ENCODE measurements around the gene SHISA9. TPM values are rescaled to one million over a fixed set of nuclear protein-coding genes. Genes with fewer than 3 reads are reported as not detected.

Gene SHISA9
- total and polyA plus RNA-seq, 2 donors (not counting 1 experiment from before 2014, with no cell fraction given), result 0.03 to 0.07 TPM

GRCh38 chr16:13077816-13078215 lies 176.4 kb downstream of the SHISA9 start:
- Histone ChIP-seq H3K9me3 (ENCODE audit: control extremely low read depth in 1 of 3, control insufficient read depth in 2 of 3, insufficient read depth in 1 of 3, low read length in 2 of 3) (peaks cover 0 to 2% (median 0%) of the 10 kb centered on the region in 3 donors), H3K4me2 (replicated peaks; ENCODE audit: low read depth, low read length, poor library complexity, severe bottlenecking) (no peak overlapping the region), H2AFZ (ENCODE audit: insufficient read depth, low read depth, low read length, poor library complexity, severe bottlenecking) (no peak overlapping the region), H3K27me3 (replicated peaks in 1 of 4; ENCODE audit: control extremely low read depth in 1 of 4, control insufficient read depth in 3 of 4, insufficient read depth in 4 of 4, low read length in 3 of 4) (no peaks in the 10 kb centered on the region), H3K9ac (ENCODE audit: low read length) (no peak overlapping the region), H4K20me1 (ENCODE audit: control insufficient read depth, insufficient read depth, low read length, poor library complexity, severe bottlenecking) (no peaks in the 10 kb centered on the region), H3K36me3 (replicated peaks in 1 of 2; ENCODE audit: control extremely low read depth in 1 of 2, control insufficient read depth in 1 of 2, extremely low read depth in 1 of 2, insufficient read depth in 2 of 2, low read length in 1 of 2) (no peaks in the 10 kb centered on the region), H3K4me1 (ENCODE audit: control insufficient read depth in 2 of 2, insufficient read depth in 2 of 2, low read length in 2 of 2) (no peaks in the 10 kb centered on the region), H3K79me2 (ENCODE audit: control insufficient read depth, insufficient read depth, low read length) (no peaks in the 10 kb centered on the region), H3K27ac (ENCODE audit: low read length in 2 of 2) (no peak overlapping the region), H3K4me3 (ENCODE audit: control extremely low read depth in 1 of 5, extremely low read depth in 1 of 5, insufficient read depth in 1 of 5, low read depth in 2 of 5, low read length in 4 of 5) (no peak overlapping the region)
- no peak for TF ChIP-seq EZH2 (IDR thresholded peaks at IDR 0.05; ENCODE audit: borderline replicate concordance, insufficient read depth, low read depth, low read length, poor library complexity, severe bottlenecking)
- TF ChIP-seq CTCF (IDR thresholded peaks at IDR 0.05), result no peak
- Mint-ChIP-seq H3K4me1 (no peaks in the 10 kb centered on the region), H3K9me3 (ENCODE audit: insufficient read depth) (peaks cover 2% of the 10 kb centered on the region), H3K27me3 (peaks cover 3% of the 10 kb centered on the region), H3K4me3 (no peak overlapping the region), H3K27ac (no peak overlapping the region)
- no peak for DNase-seq
- POLR2A ChIA-PET, result no interaction called here
- ATAC-seq (ENCODE audit: low read depth), result no peak
- intact Hi-C loops (cut with micrococcal nuclease), result no loop called here
- WGBS (ENCODE audit: insufficient coverage), result no CpG with 5 or more reads among the region's 1 CpG
- CTCF ChIA-PET, result interaction anchor here (1.5 kb wide), 1 partner anchor 11 kb away, joined by 3 read pairs; no protein-coding TSS in a partner anchor

- ChIA-PET CTCF (no interaction called here), POLR2A (no interaction called here)
- DNase-seq (no peak), ATAC-seq (ENCODE audit: low read depth) (no peak)
- Mint-ChIP-seq H3K9me3 (ENCODE audit: insufficient read depth) (peaks cover 2% of the 10 kb centered on the region), H3K27ac (no peak overlapping the region), H3K4me1 (no peaks in the 10 kb centered on the region), H3K27me3 (no peaks in the 10 kb centered on the region), H3K4me3 (no peak overlapping the region)
- intact Hi-C loops (cut with micrococcal nuclease), result no loop called here
- H3K4me1 ChIP-seq (ENCODE audit: control insufficient read depth in 2 of 2, insufficient read depth in 2 of 2, low read length in 2 of 2), result no peaks in the 10 kb centered on the region
- H3K9ac ChIP-seq (ENCODE audit: low read length), result no peak overlapping the region
- H3K4me2 ChIP-seq (replicated peaks; ENCODE audit: low read depth, low read length, poor library complexity, severe bottlenecking), result no peak overlapping the region
- H3K27me3 ChIP-seq (replicated peaks in 1 of 4; ENCODE audit: control extremely low read depth in 1 of 4, control insufficient read depth in 3 of 4, insufficient read depth in 4 of 4, low read length in 3 of 4), result no peaks in the 10 kb centered on the region
- WGBS (ENCODE audit: insufficient coverage), result 80% methylated on average over 1 of the region's 3 CpGs
- H3K9me3 ChIP-seq (ENCODE audit: control extremely low read depth in 1 of 3, control insufficient read depth in 2 of 3, insufficient read depth in 1 of 3, low read length in 2 of 3), result no peaks in the 10 kb centered on the region
- H2AFZ ChIP-seq (ENCODE audit: insufficient read depth, low read depth, low read length, poor library complexity, severe bottlenecking), result no peak overlapping the region
- H3K27ac ChIP-seq (ENCODE audit: low read length in 2 of 2), result no peak overlapping the region
- TF ChIP-seq EZH2 (IDR thresholded peaks at IDR 0.05; ENCODE audit: borderline replicate concordance, insufficient read depth, low read depth, low read length, poor library complexity, severe bottlenecking) (no peak), CTCF (IDR thresholded peaks at IDR 0.05) (no peak)
- no peak overlapping the region for H3K4me3 ChIP-seq (ENCODE audit: control extremely low read depth in 1 of 5, extremely low read depth in 1 of 5, insufficient read depth in 1 of 5, low read depth in 2 of 5, low read length in 4 of 5)
- no peaks in the 10 kb centered on the region for H3K79me2 ChIP-seq (ENCODE audit: control insufficient read depth, insufficient read depth, low read length)
- no peaks in the 10 kb centered on the region for H3K36me3 ChIP-seq (replicated peaks in 1 of 2; ENCODE audit: control extremely low read depth in 1 of 2, control insufficient read depth in 1 of 2, extremely low read depth in 1 of 2, insufficient read depth in 2 of 2, low read length in 1 of 2)
- no peaks in the 10 kb centered on the region for H4K20me1 ChIP-seq (ENCODE audit: control insufficient read depth, insufficient read depth, low read length, poor library complexity, severe bottlenecking)
These were observed 179.1 kb downstream of the SHISA9 start for GRCh38 chr16:13080531-13080930.
